ENCODE results near the gene ZEB2. TPM values are rescaled to one million over a fixed set of nuclear protein-coding genes. Genes with fewer than 3 reads are reported as not detected.

ZEB2 gene
- total and polyA plus RNA-seq, 2 of the 13 experiments (the other 11 are each of a cell fraction or from before 2014, with no cell fraction given), result 0.07 TPM; not detected in 1

- no peak overlapping the region for H3K4me2 ChIP-seq (ENCODE audit: low read depth, low read length)
- no peaks in the 10 kb centered on the region for H3K79me2 ChIP-seq (ENCODE audit: insufficient read depth, low read length)
- ATAC-seq, result no peak
- no peak overlapping the region for H3K27ac ChIP-seq (ENCODE audit: extremely low read length, insufficient read depth, low read length)
- intact Hi-C loops (cut with micrococcal nuclease; ENCODE audit: unreplicated experiment) (no loop called here), in situ Hi-C loops (cut with HindIII; ENCODE audit: extremely low pct_ligation_motif_present, low pct_unique_long_range_greater_than_20kb) (no loop called here)
- no peak overlapping the region for H3K9ac ChIP-seq (ENCODE audit: insufficient read depth, low read depth, low read length)
- H3K36me3 ChIP-seq (replicated peaks in 1 of 2; ENCODE audit: control insufficient read depth in 1 of 2, insufficient read depth in 2 of 2, low read length in 2 of 2), result no peaks in the 10 kb centered on the region
- CTCF ChIA-PET (ENCODE audit: low intra/inter-chr PET ratio, low total read pairs), result no interaction called here
- H2AFZ ChIP-seq (ENCODE audit: low read length), result no peak overlapping the region
- WGBS (ENCODE audit: low lambda C conversion rate), result under 1% methylated on average over 3 of the region's 3 CpGs
- H3K9me3 ChIP-seq (ENCODE audit: low read length), result no peaks in the 10 kb centered on the region
- no peak for FAIRE-seq
- no TSS peak for BruUV-seq (replicated peaks)
- H3K4me1 ChIP-seq (ENCODE audit: insufficient read depth, low read length), result no peaks in the 10 kb centered on the region
- TF ChIP-seq FOXP1 (IDR thresholded peaks at IDR 0.05) (no peak), FOXP1 (CRISPR knock-in tag; IDR thresholded peaks at IDR 0.05) (no peak), ZNF281 (CRISPR knock-in tag; IDR thresholded peaks at IDR 0.05; ENCODE audit: borderline replicate concordance) (no peak), GATA4 (IDR thresholded peaks at IDR 0.05; ENCODE audit: borderline replicate concordance, low read depth) (no peak), ZNF124 (CRISPR knock-in tag; IDR thresholded peaks at IDR 0.05) (no peak)
- peaks cover 0 to 8% of the 10 kb centered on the region in 2 experiments; a peak in 2 of 5 replicates for H3K27me3 ChIP-seq (ENCODE audit: control insufficient read depth in 1 of 2, insufficient read depth in 2 of 2, low read length in 2 of 2)
- POLR2A ChIA-PET, result no interaction called here
- H4K20me1 ChIP-seq (ENCODE audit: insufficient read depth, low read length), result no peaks in the 10 kb centered on the region
- no peak overlapping the region for H3K4me3 ChIP-seq (replicated peaks in 1 of 3; ENCODE audit: insufficient read depth in 1 of 3, low read depth in 2 of 3, low read length in 3 of 3)
- no peak for DNase-seq (ENCODE audit: low spot score)
These were observed 118.9 kb downstream of the ZEB2 start for GRCh38 chr2:144401036-144401435.

- no peak overlapping the region for H3K4me2 ChIP-seq (ENCODE audit: low read depth, low read length)
- BruUV-seq (replicated peaks), result no TSS peak
- H3K9me3 ChIP-seq (ENCODE audit: low read length), result no peaks in the 10 kb centered on the region
- in situ Hi-C loops (cut with HindIII; ENCODE audit: extremely low pct_ligation_motif_present, low pct_unique_long_range_greater_than_20kb), result no loop called here
- ATAC-seq (no peak), DNase-seq (ENCODE audit: low spot score) (no peak), FAIRE-seq (no peak)
- H3K4me3 ChIP-seq (replicated peaks in 1 of 3; ENCODE audit: insufficient read depth in 1 of 3, low read depth in 2 of 3, low read length in 3 of 3), result no peak overlapping the region
- no peaks in the 10 kb centered on the region for H3K36me3 ChIP-seq (replicated peaks in 1 of 2; ENCODE audit: control insufficient read depth in 1 of 2, insufficient read depth in 2 of 2, low read length in 2 of 2)
- TF ChIP-seq MBD4 (IDR thresholded peaks at IDR 0.05; ENCODE audit: borderline replicate concordance, low read length) (no peak), ZNF784 (CRISPR knock-in tag; IDR thresholded peaks at IDR 0.05; ENCODE audit: borderline replicate concordance) (no peak), SMYD3 (CRISPR knock-in tag; IDR thresholded peaks at IDR 0.05) (no peak), PLSCR1 (CRISPR knock-in tag; IDR thresholded peaks at IDR 0.05; ENCODE audit: borderline replicate concordance) (no peak), ZNF574 (CRISPR knock-in tag; IDR thresholded peaks at IDR 0.05) (no peak), NKX3-1 (CRISPR knock-in tag; IDR thresholded peaks at IDR 0.05) (no peak), ZNF12 (CRISPR knock-in tag; IDR thresholded peaks at IDR 0.05) (no peak)
- ChIA-PET POLR2A (no interaction called here), CTCF (ENCODE audit: low intra/inter-chr PET ratio, low total read pairs) (no interaction called here)
- no peak overlapping the region for H3K27ac ChIP-seq (ENCODE audit: extremely low read length, insufficient read depth, low read length)
- no peaks in the 10 kb centered on the region for H3K4me1 ChIP-seq (ENCODE audit: insufficient read depth, low read length)
- H4K20me1 ChIP-seq (ENCODE audit: insufficient read depth, low read length), result no peaks in the 10 kb centered on the region
- peaks cover 0 to 4% of the 10 kb centered on the region in 2 experiments; a peak in 1 of 5 replicates for H3K27me3 ChIP-seq (ENCODE audit: control insufficient read depth in 1 of 2, insufficient read depth in 2 of 2, low read length in 2 of 2)
- H2AFZ ChIP-seq (ENCODE audit: low read length), result no peak overlapping the region
- no peak overlapping the region for H3K9ac ChIP-seq (ENCODE audit: insufficient read depth, low read depth, low read length)
- WGBS (ENCODE audit: low lambda C conversion rate), result 57% methylated on average over 6 of the region's 6 CpGs
- no peaks in the 10 kb centered on the region for H3K79me2 ChIP-seq (ENCODE audit: insufficient read depth, low read length)
- intact Hi-C loops (cut with micrococcal nuclease; ENCODE audit: unreplicated experiment), result no loop called here
These were observed 123.6 kb downstream of the ZEB2 start for GRCh38 chr2:144396318-144396717.

All from HepG2 (cell line).